ENCODE data around the gene C15orf39. TPM values are rescaled to one million over a fixed set of nuclear protein-coding genes. Genes with fewer than 3 reads are reported as not detected.
"Not testable (repeated sequence)": the region's sequence is repeated elsewhere in the genome, so short reads cannot be mapped to it uniquely, and the experiment has no call there.

C15orf39 gene
- total and polyA plus RNA-seq, 2 of the 13 experiments (the other 11 are each of a cell fraction or from before 2014, with no cell fraction given) = 6.2 to 13.5 TPM

DNA sequence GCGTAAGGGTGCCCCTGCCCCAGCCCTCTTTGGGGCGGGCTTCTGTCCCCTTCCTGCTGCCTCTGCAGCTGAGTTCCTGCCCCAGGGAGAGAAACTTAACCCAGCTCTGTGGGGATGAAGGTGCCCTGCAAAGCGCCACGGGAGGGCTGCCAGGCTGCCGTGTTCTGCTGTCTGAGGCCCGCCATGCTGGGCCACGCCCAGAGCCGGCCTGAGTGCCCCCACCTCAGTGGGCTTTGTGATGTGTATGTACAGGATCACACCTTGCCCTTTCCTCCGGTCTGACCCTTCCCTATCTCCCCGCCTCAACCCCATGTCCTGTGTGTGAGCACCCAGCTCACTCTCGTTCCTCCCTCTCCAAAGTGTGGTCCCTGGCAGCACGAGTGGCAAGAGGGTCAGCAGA is 22.6 kb downstream of the C15orf39 start:
- H3K4me1 ChIP-seq (ENCODE audit: insufficient read depth, low read length) = peaks cover 19% of the 10 kb centered on the region
- TF ChIP-seq ZNF12 (CRISPR knock-in tag; IDR thresholded peaks at IDR 0.05) = no peak
- no peak overlapping the region for H3K4me3 ChIP-seq (replicated peaks in 1 of 3; ENCODE audit: insufficient read depth in 1 of 3, low read depth in 2 of 3, low read length in 3 of 3)
- H3K79me2 ChIP-seq (ENCODE audit: insufficient read depth, low read length) = no peaks in the 10 kb centered on the region
- FAIRE-seq (no peak), DNase-seq (ENCODE audit: low spot score) (no peak), ATAC-seq (no peak)
- 30% methylated on average over 8 of the region's 12 CpGs for WGBS (ENCODE audit: low lambda C conversion rate)
- no peak overlapping the region for H3K27ac ChIP-seq (ENCODE audit: extremely low read length, insufficient read depth, low read length)
- H4K20me1 ChIP-seq (ENCODE audit: insufficient read depth, low read length) = no peaks in the 10 kb centered on the region
- H3K27me3 ChIP-seq (ENCODE audit: control insufficient read depth in 1 of 2, insufficient read depth in 2 of 2, low read length in 2 of 2) = peaks cover 2 to 53% of the 10 kb centered on the region in 2 experiments; a peak in 4 of 5 replicates
- in situ Hi-C loops (cut with HindIII; ENCODE audit: extremely low pct_ligation_motif_present, low pct_unique_long_range_greater_than_20kb) (no loop called here), intact Hi-C loops (cut with micrococcal nuclease; ENCODE audit: unreplicated experiment) (no loop called here)
- no peaks in the 10 kb centered on the region for H3K36me3 ChIP-seq (replicated peaks in 1 of 2; ENCODE audit: control insufficient read depth in 1 of 2, insufficient read depth in 2 of 2, low read length in 2 of 2)
- CTCF ChIA-PET (ENCODE audit: low intra/inter-chr PET ratio, low total read pairs) = no interaction called here
- no peak overlapping the region for H3K4me2 ChIP-seq (ENCODE audit: low read depth, low read length)
- H3K9me3 ChIP-seq (ENCODE audit: low read length) = no peaks in the 10 kb centered on the region
- no peak overlapping the region for H3K9ac ChIP-seq (ENCODE audit: insufficient read depth, low read depth, low read length)
- no peak overlapping the region for H2AFZ ChIP-seq (ENCODE audit: low read length)
- BruUV-seq (replicated peaks) = no TSS peak
- POLR2A ChIA-PET = no interaction called here

DNA sequence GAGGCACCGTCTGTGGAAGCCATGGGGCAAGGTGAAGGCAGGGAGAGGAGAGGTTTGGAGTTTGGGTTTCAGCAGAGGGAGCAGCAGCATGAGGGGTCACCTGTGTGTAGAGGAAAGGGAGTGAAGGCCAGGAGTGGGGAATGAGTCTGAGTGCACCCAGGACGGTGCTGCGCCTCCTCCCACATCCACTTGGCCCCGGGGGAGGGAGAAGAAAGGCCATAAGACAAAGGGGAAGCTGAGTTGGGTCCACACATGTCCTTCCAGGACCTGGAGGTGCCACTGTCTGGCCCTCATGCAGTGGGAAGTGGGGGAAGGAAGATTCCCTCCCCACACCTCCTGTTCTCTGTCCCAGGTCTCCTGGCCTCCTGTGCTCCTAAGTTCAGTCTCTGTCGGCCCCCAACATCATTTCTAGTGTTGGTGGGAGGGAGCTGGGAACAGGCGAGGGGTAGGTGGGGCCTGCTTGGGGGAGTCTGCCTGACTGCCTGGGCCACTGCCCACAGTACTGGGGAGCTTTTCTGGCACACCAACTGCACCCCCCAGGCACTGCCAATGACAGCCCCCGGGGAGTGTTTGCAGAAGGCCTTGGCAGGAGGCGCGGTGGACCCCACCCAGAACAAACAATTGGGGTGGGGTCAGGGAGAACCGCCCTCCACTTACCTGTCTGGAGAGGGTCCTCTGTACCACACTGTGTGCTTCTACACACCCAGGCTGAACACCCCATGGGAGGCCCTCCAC is 23.6 kb downstream of the C15orf39 start:
- H3K4me3 ChIP-seq (replicated peaks in 1 of 3; ENCODE audit: insufficient read depth in 1 of 3, low read depth in 2 of 3, low read length in 3 of 3); H3K27ac ChIP-seq (ENCODE audit: extremely low read length, insufficient read depth, low read length); FAIRE-seq; ATAC-seq; H3K9ac ChIP-seq (ENCODE audit: insufficient read depth, low read depth, low read length); H2AFZ ChIP-seq (ENCODE audit: low read length); H3K4me2 ChIP-seq (ENCODE audit: low read depth, low read length); H3K9me3 ChIP-seq (ENCODE audit: low read length); BruUV-seq (replicated peaks); POLR2A ChIA-PET; H3K79me2 ChIP-seq (ENCODE audit: insufficient read depth, low read length); H4K20me1 ChIP-seq (ENCODE audit: insufficient read depth, low read length); CTCF ChIA-PET (ENCODE audit: low intra/inter-chr PET ratio, low total read pairs); intact Hi-C loops (cut with micrococcal nuclease; ENCODE audit: unreplicated experiment); H3K4me1 ChIP-seq (ENCODE audit: insufficient read depth, low read length); H3K36me3 ChIP-seq (replicated peaks in 1 of 2; ENCODE audit: control insufficient read depth in 1 of 2, insufficient read depth in 2 of 2, low read length in 2 of 2); DNase-seq (ENCODE audit: low spot score): not testable (repeated sequence)
- H3K27me3 ChIP-seq (ENCODE audit: control insufficient read depth in 1 of 2, insufficient read depth in 2 of 2, low read length in 2 of 2) = peaks cover 2 to 53% of the 10 kb centered on the region in 2 experiments; a peak in 4 of 5 replicates
- in situ Hi-C loops (cut with HindIII; ENCODE audit: extremely low pct_ligation_motif_present, low pct_unique_long_range_greater_than_20kb) = loop anchor here (25.0 kb wide), 1 partner anchor 537 kb away; no protein-coding TSS in a partner anchor
- 17% methylated on average over 5 of the region's 10 CpGs for WGBS (ENCODE audit: low lambda C conversion rate)

Data from HepG2 (cell line).